Loucy (cell line): Measurements from ENCODE around the gene NDUFAF3.
A peak's percentile ranks its signal among the peaks of the same experiment; 100 is the strongest.
"Not testable (repeated sequence)": the region's sequence is repeated elsewhere in the genome, so short reads cannot be mapped to it uniquely, and the experiment has no call there.

ENCODE experiments used
- H2AFZ ChIP-seq: fragments of 200-600 bp; sonication (generic); 2 replicates; pipeline ENCODE4 v1.6.0; 2016; ENCODE audit warnings: antibody characterized with exemption, mild to moderate bottlenecking, low read length, moderate library complexity
- H3F3A ChIP-seq: fragments of 200-600 bp; 2 replicates; pipeline ENCODE4 v1.6.0; 2016; ENCODE audit warnings: antibody characterized with exemption, low read depth, mild to moderate bottlenecking
- H3K27me3 ChIP-seq: fragments of 200-600 bp; sonication (generic); 2 replicates; pipeline ENCODE4 v1.6.1; 2014; ENCODE audit warnings: low read length, mild to moderate bottlenecking; ENCODE audit not compliant: insufficient read depth, poor library complexity, severe bottlenecking
- H3K36me3 ChIP-seq: fragments of 200-600 bp; sonication (generic); 2 replicates; pipeline ENCODE4 v1.6.1; 2016; ENCODE audit warnings: low read length; ENCODE audit not compliant: insufficient read depth
- H3K4me1 ChIP-seq: fragments of 200-600 bp; sonication (generic); 2 replicates; pipeline ENCODE4 v1.5.1; 2014; ENCODE audit warnings: low read length, mild to moderate bottlenecking; ENCODE audit not compliant: insufficient read depth, poor library complexity, severe bottlenecking
- H3K4me2 ChIP-seq: fragments of 200-600 bp; sonication (generic); 2 replicates; pipeline ENCODE4 v1.6.0; 2014; ENCODE audit warnings: antibody characterized with exemption, low read length, low read depth, mild to moderate bottlenecking; ENCODE audit not compliant: poor library complexity, severe bottlenecking
- H3K4me3 ChIP-seq: fragments of 200-600 bp; sonication (generic); 2 replicates; pipeline ENCODE4 v1.5.1; 2014; ENCODE audit warnings: low read length, mild to moderate bottlenecking, mixed read lengths; ENCODE audit not compliant: poor library complexity, severe bottlenecking
- H3K79me2 ChIP-seq: fragments of 200-600 bp; sonication (generic); 2 replicates; pipeline ENCODE4 v1.6.1; 2014; ENCODE audit warnings: low read length; ENCODE audit not compliant: insufficient read depth
- H3K9ac ChIP-seq: fragments of 200-600 bp; sonication (generic); 2 replicates; pipeline ENCODE4 v1.6.0; 2014; ENCODE audit warnings: mild to moderate bottlenecking, low read depth, low read length, moderate library complexity; ENCODE audit not compliant: poor library complexity, severe bottlenecking
- H3K9me2 ChIP-seq: fragments of 200-600 bp; sonication (generic); replicated peaks from 2 replicates; pipeline ENCODE4 v1.6.1; 2016; ENCODE audit warnings: low read depth, low read length, mixed read lengths
- H3K9me3 ChIP-seq: fragments of 200-600 bp; sonication (generic); 2 replicates; pipeline ENCODE4 v1.6.1; 2014; ENCODE audit warnings: mild to moderate bottlenecking, antibody characterized with exemption, low read length, low read depth; ENCODE audit not compliant: insufficient read depth
- H4K20me1 ChIP-seq: fragments of 200-600 bp; sonication (generic); 2 replicates; pipeline ENCODE4 v1.6.0; 2014; ENCODE audit warnings: antibody characterized with exemption, low read length, mild to moderate bottlenecking; ENCODE audit not compliant: insufficient read depth, poor library complexity, severe bottlenecking
- CTCF ChIP-seq: fragments of 200-600 bp; sonication (generic); conservative IDR thresholded peaks from 2 replicates; pipeline ENCODE4 v1.5.1; 2014; ENCODE audit warnings: mild to moderate bottlenecking, antibody characterized with exemption, low read length
- EZH2phosphoT487 ChIP-seq: fragments of 200-600 bp; IDR thresholded peaks from 2 replicates; pipeline ENCODE4 v1.6.1; 2018; ENCODE audit warnings: antibody characterized with exemption, mild to moderate bottlenecking, moderate library complexity, borderline replicate concordance

The NDUFAF3 gene

GRCh38 chr3:49007771-49008528 lies 14.0 kb upstream of the NDUFAF3 start:
- H3K9me2 ChIP-seq: no peaks in the 10 kb centered on the region
- peak overlapping the region; percentile 99 for H3K4me2 ChIP-seq
- H3K27me3 ChIP-seq: no peaks in the 10 kb centered on the region
- peaks cover 64% of the 10 kb centered on the region for H3K79me2 ChIP-seq
- H3F3A ChIP-seq: no peaks in the 10 kb centered on the region
- peaks cover 16% of the 10 kb centered on the region; the same call in 1 of the 2 replicates for H3K36me3 ChIP-seq
- TF ChIP-seq CTCF (no peak), EZH2phosphoT487 (no peak)
- H2AFZ ChIP-seq: peak overlapping the region; percentile 80
- H4K20me1 ChIP-seq: peaks cover 40% of the 10 kb centered on the region
- no peaks in the 10 kb centered on the region for H3K9me3 ChIP-seq
- peak overlapping the region; percentile 100 for H3K9ac ChIP-seq
- H3K4me1 ChIP-seq: peaks cover 14% of the 10 kb centered on the region
- H3K4me3 ChIP-seq: peak overlapping the region; percentile 86

- not testable (repeated sequence) for H3K9me3 ChIP-seq, H3F3A ChIP-seq, H3K9me2 ChIP-seq, H3K27me3 ChIP-seq, H2AFZ ChIP-seq
- Histone ChIP-seq H3K4me3 (peak overlapping the region; percentile 86), H3K36me3 (peaks cover 21% of the 10 kb centered on the region; the same call in 1 of the 2 replicates), H3K79me2 (peaks cover 71% of the 10 kb centered on the region), H3K9ac (peak overlapping the region; percentile 100), H3K4me2 (peak overlapping the region; percentile 99), H3K4me1 (peaks cover 14% of the 10 kb centered on the region), H4K20me1 (peaks cover 46% of the 10 kb centered on the region)
Observed at GRCh38 chr3:49008627-49009026, 13.3 kb upstream of the NDUFAF3 start.

- H3K4me2 ChIP-seq: peak overlapping the region; percentile 22
- peaks cover 77% of the 10 kb centered on the region for H3K79me2 ChIP-seq
- H3K9me3 ChIP-seq: no peaks in the 10 kb centered on the region
- no peaks in the 10 kb centered on the region for H3K9me2 ChIP-seq
- no peaks in the 10 kb centered on the region for H3F3A ChIP-seq
- TF ChIP-seq EZH2phosphoT487 (no peak), CTCF (no peak)
- no peak overlapping the region for H3K9ac ChIP-seq
- no peak overlapping the region for H2AFZ ChIP-seq
- H3K27me3 ChIP-seq: no peaks in the 10 kb centered on the region
- H3K4me1 ChIP-seq: peaks cover 14% of the 10 kb centered on the region
- peaks cover 29% of the 10 kb centered on the region; the same call in 1 of the 2 replicates for H3K36me3 ChIP-seq
- peaks cover 53% of the 10 kb centered on the region for H4K20me1 ChIP-seq
- H3K4me3 ChIP-seq: no peak overlapping the region
Observed at GRCh38 chr3:49009396-49009795, 12.5 kb upstream of the NDUFAF3 start.
